Suppressor macrophage (primary cell): ENCODE measurements around the gene GLIS2.
A peak's percentile ranks its signal among the peaks of the same experiment; 100 is the strongest.
"Not testable (repeated sequence)": the region's sequence is repeated elsewhere in the genome, so short reads cannot be mapped to it uniquely, and the experiment has no call there.

ENCODE experiments used
- DNase-seq, 4 experiments: peaks; one replicate each; pipeline ENCODE4 v3.0.0-alpha.2; 2020 to 2022

The GLIS2 gene

DNA sequence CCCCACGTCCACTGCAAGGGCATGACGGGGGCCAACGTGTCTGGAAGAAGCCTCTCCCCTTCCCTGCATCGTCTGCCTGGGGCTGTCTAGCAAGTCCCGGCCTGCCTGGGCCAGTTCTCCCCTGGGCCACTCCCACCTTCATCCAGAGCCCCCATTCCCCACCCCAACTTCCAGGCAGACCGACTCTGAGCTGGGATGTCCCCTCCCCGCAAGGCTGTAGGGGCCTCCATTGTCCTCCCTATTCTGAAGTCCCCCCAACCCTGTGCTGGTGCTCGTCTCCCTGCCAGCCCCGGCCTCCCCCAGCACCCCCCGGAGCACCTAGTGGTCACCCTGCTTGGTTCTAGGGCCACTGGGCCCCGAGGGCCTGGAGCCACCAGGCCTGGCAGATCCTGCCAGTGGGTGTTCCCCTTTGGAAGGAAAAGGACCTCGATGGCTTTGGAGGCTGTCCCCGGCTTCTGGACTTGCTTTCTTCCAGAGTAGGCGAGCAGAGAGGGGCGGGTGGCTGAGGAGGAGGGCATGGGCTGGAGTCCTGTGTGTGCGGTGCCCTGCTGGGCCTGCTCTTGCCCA is 4.8 kb downstream of the GLIS2 start:
- DNase-seq, result no peak

DNA sequence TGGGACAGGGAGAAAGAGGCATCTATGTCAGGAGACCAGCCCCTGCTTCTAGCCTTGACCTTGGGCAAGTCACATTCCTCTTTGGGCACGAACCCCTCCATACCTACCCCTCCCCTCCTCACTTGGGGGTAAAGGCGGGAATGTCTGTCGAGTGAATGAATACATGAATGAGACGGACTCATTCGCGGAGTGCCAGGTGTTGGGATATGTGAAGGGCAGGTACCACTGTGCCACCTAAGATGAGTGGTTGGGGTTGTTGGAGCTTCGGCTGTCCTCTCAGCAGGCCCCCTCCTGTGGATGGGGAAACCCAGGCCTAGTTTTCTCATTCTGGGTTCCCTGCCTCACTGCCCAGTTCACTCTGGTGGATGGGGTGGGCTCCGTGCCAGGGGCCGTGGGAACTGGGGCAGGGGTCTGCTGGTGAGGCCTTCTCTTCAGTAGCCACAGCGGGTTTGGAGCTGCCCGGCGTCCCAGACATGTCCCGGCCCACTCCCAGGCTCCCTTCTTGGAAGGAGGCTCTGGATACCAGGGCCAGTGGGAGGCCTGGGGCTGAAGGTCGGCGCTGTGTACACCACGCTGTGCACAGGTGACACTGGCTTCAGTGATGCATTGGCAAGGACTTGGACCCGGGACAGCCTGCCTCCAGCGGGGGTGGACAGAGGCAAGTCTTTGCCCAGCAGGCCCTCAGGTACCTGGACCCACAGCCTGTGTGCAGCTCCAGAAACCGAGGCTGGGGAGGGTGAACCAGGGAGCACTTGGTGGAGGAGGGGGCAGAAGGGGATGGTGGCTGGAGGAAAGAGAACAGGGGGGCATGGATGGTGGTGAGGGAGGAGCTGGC is 5.6 kb downstream of the GLIS2 start:
- no peak for DNase-seq

DNA sequence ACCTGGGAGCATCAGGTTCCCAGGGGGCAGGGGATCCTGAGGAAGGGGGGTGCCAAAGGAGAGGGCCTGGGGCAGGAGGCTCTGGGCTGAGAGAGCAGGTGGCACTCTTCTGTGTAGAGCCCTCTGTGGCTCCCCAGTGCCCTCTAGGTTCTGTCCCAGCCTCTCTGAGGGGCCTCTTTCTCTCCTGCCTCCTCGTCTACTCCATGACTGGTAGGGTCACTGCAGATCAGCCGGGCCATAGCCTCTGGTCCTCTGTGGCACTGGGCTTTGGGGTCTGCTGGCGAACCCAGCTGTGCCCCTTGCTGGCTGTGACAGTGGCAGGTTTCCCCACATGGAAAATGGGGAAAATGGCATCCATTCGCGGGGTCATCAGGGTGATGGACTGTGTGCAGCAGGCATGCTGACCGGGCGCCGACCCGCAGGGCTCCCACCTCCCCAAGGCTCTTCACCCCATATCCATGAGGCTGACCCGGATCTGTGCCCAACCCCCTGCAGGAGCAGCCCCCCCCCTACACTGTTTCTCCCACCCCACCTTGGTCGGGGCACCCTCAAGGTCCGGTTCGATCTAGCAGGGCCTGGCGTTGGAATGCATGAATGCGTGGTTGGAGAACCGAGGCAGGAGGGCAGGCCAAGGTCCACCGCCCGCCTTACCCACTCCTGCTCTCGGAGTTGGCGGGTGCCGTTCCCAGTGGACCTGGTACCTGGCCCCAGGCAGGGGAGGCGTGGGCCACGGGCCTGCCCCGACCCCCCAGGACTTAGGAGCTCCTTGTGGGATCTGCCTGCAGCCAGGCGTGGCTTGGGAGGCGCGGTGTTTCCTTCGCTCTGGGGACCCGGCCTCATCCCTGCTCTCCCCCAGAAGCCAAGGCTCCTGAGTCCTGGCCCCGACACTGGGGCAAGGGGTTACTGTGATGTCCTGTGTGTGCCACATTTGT is 6.5 kb downstream of the GLIS2 start:
- no peak for DNase-seq

DNA sequence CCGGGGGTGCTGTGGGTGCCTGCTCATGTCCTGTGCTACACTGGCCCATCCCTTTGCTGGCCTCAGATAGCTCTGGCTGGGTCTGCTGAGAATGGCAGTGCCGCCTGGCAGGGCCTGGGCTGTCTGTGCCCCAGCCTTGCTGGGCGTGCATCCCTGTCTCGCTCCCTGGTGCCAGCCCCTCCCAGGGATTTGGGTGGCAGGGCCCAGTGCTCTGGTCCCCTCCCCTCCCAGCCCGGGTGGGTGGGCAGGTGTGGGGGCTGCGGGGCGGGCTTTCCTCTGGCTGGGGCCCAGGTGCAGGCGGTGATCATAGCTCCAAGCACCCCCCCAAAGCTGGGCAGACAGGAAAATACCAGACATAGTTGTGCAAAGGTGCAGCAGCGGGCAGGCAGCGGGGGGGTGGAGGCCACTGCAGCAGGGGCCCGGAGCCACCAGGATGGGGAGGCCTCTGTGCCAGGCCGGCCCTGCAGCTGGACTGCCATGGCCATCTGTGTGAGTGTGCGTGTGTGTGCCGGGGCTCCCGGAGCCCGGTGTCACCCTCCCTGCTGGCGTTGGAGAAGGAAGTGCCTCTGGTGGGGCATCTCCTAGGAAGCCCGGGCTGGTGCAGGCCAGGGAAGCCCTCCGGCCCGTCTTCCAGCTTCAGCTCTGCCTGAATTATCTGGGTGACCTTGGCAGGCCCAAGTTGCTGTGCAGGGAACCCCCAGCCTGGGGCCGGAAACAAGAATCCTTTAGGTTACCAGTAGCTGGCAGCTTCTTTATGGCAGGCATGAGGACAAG is 7.4 kb downstream of the GLIS2 start:
- no peak for DNase-seq

DNA sequence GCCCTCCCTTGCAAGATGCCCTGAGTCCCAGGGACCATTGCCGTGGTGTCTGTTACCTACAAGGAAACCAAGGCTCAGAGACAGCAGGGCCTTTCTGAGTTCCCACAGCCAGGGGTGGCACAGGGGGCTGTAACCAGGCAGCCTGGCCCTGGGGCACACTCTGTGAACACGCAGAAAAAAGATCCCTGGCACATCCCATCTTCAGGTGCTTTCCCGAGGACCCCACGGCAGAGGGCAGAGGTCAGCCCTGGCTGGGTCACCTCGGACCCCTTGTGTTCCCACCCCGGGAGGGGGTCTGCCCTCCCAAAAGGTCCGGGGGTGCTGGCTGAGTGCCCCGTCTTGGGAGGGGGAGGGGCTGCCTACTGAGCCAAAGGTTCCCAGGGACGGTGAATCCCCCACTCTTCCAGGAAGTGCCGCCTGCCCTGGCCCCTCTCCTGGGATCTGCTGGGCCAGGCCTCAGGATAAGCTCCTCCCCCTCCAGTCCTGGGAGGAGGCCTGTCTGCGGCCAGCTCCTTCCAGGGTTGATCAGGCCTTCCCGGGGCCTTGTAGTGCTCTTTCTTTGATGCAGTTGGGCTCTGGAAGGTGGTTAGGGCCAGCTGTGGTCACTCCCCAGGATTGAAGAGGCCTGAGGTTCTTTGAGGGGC is 8.1 kb downstream of the GLIS2 start:
- DNase-seq, result no peak

DNA sequence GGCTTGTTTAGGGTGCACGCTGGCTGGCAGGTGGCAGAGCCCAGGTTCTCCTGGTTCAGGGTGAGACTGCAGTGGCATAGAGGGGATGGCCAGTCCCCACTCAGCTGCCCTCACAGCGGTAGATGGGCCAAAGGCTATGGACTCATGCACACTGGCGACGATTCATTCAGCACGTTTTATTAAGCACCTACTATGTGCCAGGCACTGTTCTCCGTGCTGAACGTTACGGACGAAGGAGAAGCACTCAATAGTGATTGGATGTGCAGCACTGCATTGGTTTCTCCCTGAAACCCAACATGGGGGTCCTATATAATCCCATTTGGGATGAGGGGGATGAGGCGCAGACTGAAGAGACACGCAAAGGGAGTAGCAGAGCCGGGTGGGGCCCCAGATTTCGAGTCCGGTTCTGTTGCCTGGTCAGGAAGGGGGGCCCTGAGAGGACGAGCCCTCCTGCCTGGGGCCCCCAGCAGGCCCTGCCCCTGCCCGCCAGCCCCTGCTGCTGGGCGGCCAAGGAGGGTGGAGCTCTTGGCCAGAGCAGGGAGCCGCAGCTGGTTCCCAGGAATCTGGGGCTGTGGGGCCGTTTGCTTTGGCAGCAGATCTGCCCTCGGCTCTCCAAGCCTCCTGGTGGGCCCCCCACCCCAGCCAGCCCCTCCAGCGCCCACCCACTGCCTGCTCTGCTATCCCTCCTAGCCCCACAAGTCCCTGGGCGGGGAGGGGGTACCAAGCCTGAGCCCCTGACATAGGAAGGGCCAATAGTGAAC is 8.8 kb downstream of the GLIS2 start:
- no peak for DNase-seq

DNA sequence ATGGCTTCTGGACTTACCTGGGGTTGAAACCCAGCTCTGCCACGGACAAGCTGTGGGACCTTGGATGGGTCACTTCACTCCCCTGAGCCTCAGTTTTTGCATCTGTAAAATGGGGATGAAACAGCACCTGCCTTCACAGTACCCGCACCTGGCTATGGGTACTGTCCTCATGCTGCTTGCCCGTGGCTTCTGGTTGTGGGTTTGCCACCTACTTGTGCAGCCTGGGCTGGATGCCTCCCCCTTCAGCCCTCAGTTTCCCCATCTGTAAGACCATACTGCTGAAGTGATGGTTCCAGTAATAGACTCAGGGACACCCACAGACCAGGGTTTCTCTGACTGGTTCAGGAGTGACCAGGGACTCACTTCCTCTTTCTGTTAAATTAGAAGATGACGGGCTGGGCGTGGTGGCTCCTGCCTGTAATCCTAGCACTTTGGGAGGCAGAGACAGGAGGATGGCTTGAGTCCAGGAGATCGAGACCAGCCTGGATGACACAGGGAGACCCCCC is 9.4 kb downstream of the GLIS2 start:
- peak; percentile 75 to 87 (median 82) for DNase-seq

DNA sequence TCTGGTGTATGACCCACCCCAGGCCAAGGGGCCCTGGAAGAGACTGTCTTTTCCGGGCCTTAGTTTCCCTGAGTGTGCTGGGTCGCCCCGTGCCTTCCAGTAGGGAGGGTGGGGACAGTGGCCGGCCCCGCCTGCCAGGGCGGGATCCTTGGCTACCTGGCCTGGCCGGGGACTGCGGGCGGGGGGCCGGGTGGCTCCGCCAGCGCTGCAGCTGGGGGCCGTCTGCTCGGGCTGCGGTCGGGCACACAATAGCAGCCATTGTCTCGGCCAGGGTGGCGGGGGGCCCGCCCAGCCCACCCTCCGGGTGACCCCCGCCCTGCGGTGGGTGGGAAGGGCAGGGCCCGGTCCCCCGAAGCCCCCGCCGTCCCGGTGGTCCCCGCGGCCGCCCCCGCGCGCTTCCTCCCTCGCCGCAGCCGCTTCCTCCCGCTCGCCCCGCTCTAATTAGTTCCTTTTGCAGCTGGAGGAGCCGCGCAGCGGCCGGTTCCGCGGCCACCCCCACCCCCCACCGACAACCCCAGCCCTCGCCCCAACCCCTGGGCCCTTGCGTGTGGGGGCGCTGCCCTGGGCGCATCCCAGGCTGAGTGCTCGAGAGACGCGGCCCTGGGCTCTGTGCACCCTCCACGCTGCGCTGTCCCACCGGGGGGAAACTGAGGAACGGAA is 11.6 kb downstream of the GLIS2 start:
- DNase-seq, result peak in 2 of 4 experiments; percentile 50 to 58

DNA sequence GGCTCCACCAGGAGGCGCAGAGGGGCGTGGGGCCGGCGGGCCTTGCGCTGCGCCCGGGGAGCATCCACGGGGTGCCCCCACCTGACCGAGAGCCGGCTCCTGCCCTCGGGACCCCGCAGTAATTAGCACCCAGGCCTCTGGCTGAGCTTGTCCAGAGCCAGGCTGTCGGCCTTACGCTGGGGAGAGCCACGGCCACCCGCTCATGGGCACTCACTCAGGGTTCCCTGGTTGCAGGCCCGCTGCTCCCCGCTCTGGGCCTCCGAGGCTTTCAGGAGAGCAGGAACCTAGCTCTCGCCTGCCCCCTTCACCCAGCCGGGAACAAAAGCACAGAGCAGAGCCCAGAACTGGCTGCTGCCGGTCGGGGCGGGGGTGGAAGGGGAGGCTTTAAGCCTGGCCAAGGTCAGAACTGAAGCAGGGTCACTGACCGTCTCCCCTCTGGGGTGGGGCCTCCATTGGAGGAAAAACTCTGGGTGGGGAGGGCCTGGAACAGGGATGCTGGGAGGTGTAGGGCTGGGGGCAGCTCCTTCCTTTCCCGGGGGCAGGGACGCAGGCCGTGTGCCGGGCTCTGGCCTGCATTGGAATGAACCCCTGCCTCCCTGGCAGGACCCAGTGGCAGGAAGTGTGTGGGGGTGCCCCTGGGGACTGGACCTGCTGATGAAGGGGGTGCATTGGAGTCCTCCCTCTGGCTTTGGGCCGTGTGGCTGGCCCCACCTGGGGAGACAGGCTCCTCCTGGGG is 12.3 kb downstream of the GLIS2 start:
- DNase-seq, result peak; percentile 71 to 87 (median 84)

DNA sequence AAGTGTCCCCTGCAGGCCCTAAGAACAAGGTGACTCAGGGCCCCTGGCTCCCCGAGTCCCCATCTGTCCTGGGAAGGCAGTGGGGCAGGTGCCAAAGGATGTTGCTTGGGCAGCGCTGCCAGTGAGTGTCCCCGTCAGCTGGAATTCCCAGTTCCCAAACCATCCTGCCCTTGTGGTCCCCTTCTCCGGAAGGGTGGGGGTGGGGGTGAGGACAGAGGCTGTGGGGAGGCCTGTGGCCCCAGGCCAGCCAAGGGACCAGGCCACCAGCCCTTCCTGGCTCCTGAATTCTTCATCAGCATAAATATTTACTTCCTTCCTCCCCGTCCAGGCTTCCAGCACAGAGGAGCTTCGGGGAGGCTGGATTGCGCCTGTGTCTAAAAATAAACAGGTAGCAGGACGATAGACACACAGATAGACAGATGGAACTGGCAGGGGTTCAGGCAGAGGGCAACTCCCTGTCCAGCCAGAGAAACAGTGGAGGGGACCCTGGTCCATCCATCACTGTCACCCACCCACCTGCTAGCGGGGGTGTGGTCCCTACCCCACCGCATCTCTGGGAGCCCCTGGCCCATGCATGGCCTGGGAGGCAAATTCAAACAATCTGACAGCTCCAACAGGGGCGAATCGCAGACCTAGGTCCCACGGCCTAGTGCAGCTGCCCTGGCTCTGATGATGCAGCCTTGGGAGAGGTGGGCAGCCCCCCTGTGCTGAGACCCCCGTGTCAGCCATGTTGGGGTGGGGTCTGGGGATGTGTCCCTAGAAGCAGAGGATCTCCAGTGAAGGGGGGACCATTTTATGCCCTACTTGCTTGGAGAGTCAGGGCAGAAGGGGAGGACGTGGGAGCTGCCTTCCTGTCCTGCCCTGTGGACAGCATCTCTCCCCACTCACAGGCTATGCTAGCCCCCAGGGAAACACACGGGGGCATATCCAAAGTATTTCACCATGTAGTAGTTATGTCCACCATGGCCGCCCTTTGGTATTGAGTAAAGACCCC is 13.2 kb downstream of the GLIS2 start:
- peak in 1 of 4 experiments; percentile 30 for DNase-seq

DNA sequence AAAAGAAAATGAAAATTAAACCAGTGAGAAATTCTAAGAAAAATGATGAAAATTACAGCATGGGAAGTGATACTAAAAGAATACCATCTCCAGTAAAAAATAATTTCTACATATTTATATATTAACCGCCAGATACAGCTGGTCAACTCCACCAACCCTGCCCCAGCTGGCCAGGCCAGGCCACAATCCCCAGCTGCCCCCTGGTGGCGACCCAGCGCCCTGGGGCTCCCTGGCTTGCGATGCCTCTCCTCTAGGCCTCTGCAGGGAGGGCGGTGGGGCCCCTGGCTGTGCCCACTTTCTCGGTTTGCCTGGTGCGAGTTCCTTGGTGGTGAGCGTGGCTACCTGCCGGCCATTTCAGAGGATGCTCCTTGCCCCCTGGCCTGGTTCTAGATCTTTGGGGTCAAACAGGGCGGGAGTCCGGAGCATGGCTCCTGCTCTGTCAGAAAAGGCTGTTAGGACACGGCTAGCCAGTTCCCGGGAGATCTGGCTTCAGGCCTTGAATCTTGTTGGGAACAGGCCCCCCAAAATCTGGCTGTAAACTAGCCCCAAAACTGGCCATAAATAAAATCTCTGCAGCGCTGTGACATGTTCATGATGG is 14.5 kb downstream of the GLIS2 start:
- peak; percentile 80 to 93 (median 88) for DNase-seq

DNA sequence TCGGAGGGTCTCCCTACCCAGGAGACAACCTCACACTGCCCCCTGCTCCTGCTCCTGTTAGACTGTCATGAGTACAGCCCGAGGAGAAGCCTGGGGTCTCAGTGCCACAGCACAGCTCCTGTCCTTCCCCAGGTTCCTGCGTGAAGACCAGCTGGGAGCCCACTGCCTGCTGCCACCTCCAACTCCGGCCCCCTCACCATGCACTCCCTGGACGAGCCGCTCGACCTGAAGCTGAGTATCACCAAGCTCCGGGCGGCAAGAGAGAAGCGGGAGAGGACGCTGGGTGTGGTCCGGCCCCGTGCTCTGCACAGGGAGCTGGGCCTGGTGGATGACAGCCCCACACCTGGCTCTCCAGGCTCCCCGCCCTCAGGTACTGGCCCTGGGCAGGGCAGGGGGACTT is 16.2 kb downstream of the GLIS2 start:
- DNase-seq, result no peak

DNA sequence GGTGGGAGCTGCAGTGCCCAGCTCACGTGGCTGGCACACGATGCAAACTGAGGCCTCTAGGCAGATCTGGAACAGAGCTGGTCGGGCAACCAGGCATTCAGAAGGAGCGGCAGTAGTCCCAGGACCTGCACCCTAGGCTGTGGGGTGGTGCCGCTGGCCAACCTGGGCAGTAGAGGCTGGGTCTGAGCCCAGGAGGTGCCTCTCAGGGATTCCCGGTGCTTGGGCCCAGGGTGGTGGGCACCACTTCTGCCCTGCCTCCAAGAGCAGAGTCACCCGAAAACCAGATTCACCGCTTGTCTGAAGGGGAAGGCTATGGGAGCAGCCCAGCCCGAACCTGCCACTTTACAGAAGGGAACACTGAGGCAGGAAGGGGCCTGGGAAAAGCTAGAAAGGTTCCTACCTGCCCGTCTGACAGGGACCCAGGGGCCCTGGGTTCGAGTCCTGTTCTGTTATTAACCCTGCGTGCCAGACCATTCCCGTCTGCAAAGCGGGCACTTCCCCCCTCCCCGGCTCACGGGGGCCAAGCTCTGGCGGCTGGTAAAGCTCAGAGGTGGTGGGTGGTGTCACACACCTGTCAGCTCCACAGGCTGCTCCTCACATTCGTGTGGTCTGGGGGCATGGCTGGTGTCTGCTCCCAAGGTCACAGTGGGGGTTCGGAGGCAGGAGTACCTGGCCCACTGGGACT is 16.9 kb downstream of the GLIS2 start:
- DNase-seq, result no peak

DNA sequence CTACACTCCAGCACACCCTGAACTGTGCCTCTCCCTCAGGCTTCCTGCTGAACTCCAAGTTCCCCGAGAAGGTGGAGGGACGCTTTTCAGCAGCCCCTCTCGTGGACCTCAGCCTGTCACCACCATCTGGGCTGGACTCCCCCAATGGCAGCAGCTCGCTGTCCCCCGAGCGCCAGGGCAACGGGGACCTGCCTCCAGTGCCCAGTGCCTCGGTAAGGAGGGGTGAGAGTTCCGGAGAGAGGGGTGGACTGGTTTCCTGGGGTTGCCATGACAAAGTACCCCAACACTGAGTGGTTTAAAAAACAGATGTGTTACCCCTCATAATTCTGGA is 17.4 kb downstream of the GLIS2 start:
- DNase-seq, result no peak

DNA sequence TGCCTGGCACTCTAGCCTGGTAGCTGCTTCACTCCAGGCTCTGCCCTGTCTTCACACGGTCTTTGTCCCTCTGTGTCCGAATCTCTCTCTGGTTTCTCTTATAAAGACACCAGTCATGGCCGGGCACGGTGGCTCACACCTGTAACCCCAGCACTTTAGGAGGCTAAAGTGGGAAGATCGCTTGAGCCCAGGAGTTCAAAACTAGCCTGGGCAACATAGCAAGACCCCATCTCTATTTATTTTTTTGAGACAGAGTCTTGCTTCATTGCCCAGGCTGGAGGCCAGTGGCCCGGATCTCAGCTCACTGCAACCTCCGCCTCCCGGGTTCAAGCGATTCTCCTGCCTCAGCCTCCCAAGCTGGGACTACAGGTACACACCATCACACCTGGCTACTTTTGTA is 17.8 kb downstream of the GLIS2 start:
- DNase-seq, result not testable (repeated sequence)

DNA sequence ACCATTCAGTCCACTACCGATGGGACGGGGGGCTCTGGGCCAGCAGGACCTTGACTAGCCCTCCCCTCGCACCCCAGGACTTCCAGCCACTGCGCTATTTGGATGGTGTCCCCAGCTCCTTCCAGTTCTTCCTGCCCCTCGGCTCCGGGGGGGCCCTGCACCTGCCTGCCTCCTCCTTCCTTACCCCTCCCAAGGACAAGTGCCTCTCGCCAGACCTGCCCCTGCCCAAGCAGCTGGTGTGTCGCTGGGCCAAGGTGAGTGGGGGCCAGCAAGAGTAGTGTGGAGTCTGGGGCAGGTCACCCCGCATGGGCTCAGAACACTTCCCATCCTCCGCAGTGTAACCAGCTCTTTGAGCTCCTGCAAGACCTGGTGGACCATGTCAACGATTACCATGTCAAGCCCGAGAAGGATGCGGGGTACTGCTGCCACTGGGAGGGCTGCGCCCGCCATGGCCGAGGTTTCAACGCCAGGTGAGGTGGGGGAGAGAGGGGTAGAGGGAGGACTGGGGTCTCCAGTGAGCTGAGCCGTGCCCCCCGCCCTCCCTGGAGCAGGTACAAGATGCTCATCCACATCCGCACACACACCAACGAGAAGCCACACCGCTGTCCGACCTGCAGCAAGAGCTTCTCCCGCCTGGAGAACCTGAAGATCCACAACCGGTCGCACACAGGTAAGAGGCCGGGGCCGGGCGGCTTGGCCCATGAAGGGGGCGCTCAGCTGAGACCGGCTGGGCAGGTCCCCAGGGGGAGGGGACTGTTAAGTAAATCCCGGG is 19.0 kb downstream of the GLIS2 start:
- no peak for DNase-seq
